ENCODE measurements around the gene GLUL.
A peak's percentile ranks its signal among the peaks of the same experiment; 100 is the strongest.
"Not testable (repeated sequence)": the region's sequence is repeated elsewhere in the genome, so short reads cannot be mapped to it uniquely, and the experiment has no call there.

The GLUL gene

DNA sequence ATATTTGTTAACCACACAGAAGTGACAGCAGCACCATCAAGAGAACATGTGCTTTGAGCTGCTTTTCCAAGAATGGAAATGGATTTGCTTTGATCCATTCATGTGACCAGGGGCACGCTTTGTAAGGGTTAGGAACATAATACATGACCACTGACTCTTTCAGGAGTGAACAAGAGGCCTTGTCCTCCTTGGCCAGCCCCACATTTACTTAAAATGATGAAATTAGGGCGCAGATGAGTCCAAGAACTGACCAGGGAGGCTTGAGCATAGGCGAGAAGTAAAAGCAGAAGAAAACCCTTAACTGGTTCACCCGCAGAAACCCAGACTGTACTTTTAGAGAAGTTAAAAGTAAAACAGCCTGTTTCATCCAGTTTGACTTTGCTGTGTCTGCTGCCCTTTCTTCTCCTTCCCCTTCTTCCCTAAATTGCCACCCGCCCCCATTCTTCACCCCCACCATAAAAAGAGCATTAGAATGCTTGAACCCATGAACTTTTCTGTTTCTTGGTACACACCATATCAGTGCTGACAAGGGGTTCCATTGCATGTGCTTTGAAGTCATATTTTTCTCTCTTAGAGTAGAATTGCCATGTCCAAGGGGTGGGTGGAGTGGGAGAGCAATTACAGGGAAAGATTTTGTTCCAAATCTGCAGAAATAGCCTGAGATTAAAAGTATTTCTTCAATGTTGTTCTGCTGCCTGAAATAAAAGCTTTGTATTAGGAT lies 2.6 kb upstream of the GLUL start:
- DNase-seq, result no peak

DNA sequence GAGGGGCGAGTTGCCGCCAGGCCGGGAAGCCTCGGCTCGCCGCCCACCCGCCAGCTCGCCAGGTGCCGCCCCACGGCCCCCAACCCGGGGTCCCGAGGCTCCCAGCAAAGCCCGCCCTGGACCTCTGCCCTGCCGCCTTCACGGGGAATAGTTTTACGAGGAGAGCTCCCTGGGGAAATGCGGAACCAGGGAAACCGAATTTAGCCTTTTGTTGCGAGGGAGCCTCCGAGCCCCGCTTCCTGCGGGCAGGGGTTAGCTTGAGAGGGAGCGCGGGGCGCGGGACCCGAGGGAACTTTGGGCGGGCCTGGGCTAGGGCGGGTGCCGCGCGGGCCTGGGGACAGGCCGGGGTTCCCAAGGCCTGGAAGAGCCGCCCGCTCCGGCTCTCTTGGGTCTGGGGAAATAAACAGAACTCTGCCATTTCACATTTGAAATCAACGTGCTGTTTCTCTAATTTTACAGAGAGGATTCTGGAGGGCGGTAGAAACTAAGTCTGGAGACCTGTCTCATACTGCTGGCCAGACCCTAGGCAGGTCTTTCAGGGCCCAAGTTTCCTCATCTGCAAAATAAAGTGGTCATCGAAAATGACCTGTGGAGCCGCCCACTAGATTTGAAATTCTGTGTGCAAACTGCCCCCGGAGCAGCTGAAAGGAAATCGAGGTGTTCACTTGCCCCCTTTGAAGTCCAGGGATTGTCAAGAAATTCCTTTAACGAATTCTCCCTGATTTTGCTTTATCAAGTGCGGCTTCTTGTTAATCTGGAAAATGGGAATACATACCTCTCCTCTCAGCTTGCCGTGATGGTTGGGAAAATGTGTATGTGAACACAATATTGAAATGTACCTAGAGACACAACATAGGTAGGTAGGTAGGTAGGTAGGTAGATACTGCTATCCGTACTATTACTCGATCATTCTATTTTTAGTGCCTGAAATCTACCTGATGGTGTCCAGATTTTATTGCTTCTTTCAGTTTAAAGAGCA lies 749 bp upstream of the GLUL start:
- DNase-seq, result peak in 1 of 2 donors; percentile 9

DNA sequence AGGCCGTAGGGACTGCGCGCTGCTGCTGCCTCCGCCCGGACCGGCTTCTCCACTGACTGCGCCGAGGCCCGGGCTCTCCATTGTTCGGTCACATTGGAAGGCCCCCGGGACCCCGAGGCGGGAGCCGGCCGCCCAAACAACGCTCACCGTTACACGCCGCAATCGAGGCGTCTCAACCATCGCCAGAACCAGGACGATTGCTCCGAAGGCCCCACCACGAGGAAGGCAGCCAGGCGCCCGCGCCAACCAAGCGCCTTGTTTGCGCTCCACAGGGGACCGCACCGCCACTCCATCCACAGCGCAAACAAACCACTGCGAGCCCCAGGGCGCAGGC lies 595 bp downstream of the GLUL start:
- no peak for DNase-seq

DNA sequence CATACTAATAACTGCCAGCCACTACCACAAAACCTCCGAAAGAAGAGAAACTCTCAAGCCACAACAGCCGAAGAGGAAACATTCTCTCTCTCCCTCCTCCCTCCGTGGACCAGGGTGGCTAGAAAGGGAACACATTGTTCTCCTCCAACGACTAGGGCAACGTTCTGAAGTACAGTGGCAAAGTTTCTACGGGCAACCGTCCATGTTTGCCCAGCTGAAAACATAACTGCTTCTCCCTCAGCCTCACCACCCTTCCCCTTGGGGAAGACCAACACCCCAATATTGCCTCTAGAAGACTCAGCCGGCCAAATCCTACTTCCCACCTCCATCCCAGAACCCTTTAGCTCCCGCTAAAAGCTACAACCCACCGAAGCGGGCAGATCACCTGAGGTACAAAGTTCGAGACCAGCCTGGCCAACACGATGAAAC lies 2.0 kb downstream of the GLUL start:
- DNase-seq, result no peak

DNA sequence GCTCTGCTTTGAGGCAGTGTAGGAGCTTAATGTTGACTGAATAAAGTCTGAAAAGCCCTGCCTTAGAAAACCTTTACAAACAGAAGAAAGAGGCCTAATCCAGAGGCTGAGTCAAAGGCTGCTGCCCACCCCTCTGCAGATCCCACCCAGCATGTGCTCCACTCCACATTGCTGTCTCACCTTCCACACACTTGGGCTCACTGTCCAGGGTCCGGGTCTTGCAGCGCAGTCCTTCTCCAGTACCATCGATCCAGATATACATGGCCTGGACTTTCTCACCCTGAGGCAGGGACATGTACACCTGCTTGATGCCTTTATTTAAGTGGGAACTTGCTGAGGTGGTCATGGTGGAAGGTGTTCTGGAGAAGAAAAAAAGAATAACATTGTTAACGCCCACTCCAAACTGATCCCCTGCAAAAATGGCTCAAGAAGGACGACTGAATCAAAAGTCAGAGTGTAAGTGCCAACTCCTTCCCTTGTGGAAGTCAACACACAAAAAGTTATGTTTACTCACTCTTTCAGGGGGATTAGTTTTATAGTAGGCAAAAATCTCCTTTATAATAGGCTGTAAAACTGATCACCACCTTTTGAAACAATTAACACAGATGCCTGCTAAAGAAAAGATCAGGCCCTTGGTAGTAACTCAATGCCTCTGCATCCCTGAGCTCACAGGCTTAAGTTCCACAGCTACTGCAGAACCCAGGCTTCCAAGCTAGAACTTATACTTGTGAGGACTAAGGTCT lies 3.0 kb downstream of the GLUL start:
- no peak for DNase-seq

DNA sequence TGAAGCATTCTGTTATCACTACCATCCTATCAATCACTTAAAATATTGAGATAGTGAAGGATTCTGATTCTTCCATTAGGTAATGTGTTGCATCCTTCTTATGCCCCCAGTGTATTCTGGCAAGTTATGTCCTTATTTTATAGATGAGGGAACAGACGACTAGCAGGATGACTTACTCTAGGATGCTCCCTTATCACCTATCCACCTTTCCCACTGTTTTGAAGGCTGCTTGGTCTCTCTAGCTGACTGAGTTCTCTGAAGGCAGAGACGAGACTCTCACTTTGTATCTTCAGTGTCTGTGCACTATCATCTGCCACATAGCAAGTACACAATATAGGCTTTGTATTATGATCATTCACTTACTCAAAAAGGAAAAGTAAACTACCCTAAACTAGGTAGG lies 4.0 kb downstream of the GLUL start:
- no peak for DNase-seq

DNA sequence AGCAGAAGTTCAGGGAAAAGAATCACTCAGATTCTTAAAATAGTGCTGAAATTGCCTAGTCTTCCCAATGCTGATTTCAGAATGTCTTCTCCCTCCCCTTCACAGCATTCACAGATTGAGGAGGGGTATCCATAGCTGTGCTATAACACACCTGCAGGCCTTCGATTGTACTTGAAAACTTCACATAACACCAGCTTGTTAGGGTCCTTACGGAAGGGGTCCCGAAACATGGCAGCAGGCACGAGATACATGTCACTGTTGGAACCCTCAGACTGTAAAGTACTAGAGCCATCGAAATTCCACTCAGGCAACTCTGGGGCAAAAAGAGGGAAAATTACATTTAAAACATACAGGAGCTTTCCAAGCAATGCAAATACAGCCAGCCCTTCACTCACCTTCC lies 4.6 kb downstream of the GLUL start:
- DNase-seq, result no peak

DNA sequence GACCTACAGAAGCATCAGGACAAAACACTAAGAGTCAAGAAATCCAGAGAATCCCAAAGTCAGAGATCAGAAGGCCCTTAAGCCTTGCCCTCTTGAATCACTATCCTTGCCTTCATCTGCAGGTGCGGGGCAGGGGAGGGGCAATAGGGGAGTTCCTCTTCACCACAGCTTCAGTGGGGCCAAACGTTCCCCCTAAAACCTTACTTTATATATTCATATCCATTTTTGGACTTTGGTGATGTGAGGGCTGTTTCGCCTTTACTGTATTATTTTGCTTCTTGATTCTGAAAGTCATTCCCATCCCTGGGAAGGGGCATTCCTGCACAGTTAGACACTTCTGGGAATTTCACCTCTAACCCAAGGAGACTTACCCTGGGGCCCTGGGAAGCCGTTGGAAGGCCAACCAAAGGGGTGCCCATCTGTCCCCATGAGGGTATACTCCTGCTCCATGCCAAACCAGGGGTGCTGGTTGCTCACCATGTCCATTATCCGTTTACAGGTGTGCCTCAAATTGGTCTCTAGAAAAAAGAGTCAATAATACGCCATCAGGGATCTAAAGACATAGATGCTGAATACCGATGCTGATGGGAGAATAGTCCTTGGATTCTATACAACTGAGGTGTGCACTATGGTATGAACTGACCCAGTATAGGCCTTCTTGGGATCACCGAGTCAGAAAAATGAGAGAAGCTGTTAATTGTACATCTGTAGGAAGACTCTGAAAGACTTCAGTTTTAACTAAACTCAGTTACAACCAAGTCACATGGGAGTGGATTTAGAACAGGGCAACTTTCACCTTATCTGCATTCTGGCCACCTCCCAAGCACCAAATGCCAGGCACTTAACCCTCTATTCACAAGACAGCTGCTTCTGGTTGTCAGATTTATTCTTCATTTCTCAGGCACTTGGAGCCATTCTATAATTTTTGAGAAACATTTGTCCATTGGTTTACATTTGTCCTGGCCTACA lies 5.4 kb downstream of the GLUL start:
- DNase-seq, result no peak

DNA sequence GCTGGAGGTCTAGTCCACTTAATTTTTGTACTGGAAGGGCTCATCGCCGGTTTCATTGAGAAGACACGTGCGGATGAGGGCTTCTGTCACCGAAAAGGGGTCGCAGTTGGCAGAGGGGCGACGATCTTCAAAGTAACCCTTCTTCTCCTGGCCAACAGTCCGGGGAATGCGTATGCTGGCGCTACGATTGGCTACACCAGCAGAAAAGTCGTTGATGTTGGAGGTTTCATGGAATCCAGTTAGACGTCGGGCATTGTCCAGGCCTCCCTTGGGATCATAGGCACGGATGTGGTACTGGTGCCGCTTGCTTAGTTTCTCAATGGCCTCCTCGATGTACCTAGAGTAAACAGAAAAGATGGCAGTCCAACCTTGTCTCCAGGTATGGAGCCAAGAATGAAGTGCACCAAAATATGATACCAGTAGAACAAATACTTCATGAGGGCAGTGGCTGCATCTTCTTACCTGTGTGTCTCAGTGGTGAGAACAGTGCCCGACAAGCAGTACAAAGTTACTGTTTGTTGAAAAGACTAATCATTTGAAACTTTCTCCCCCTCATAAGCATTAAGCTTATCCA lies 7.1 kb downstream of the GLUL start:
- DNase-seq, result no peak

DNA sequence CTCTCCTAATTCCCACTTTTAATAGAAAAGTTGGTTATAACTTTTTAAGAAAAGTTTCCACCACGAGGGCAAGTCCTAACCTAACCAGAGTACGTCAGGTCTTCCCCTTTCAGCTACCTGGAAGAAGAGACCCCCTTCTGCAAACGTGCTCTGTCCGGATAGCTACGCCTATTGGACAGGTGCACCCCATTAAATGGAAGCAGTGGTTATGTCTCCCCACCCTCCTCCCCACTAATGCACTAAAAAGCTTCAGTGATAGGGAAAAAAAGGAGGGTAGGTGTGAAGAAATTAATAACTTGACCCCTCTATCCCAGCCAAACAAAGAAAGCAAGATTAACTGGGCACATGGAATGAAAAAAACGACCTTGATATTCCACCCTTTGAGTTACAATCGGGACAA lies 7.7 kb downstream of the GLUL start:
- no peak for DNase-seq

DNA sequence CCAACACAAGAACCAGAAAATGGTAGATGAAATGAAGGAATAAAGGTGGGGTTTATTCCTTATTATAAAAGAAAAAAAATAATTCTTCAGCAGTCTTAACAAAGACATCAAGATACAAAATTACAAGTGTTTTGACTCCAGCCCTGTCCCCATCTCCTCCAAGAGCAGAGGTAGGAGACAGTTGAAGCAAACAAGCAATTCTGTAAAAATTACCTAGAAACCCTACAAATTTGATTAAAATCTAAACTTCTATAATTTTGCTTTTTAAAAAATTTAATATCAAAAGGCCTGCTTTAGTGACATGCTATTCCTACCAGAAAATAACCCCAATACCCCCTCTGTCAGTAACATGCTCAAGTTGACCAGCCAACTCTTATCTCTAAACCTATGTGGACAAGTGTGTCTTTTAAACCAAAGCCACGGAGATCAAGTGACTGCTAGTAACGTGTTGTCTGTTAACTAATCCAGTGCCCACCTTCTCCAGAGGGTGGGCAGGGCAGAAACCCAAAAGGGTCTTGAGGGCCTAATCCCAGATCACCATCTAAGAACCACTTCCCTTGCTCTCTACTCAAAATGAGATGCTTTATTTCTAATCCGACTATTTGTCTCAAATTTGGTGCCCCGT lies 8.4 kb downstream of the GLUL start:
- no peak for DNase-seq

DNA sequence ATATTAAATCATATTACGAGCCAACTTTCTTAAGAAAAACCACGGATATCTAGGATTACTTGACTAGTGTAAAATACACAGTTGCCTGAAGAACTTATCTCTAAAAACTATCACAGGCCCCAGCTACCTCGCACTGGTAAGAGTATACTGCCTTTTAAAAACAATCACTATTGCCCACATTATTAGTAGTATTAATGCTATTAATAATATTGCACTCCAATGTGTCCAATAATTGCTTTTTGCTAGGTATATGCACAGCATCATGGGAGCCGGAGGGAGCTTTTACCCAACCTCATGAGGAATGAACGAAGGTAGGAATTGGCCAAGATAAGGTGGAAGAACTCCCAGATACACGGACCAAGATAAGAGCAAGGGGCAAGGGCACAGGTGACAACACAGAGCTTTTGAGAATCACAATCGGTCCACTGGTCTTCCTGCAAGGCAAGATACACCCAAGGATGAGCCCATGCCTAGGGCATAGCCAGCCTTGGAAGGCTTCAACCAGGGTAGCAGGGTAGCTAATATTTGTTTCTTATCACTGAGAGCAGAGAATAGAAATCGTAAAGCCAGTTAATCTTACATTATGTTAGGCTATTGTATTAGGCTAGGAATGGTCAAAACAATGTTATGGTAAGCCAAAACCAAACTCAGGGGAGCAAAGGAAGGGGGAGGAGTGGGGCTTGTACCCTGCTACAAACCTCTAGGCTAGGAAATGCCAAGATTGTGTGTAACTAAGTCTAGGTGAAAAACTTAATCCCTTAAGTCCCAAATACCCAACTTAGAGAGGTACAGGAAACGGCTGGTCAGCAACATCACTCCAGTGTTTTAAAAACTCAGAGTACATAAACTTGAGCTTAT lies 9.4 kb downstream of the GLUL start:
- no peak for DNase-seq

DNA sequence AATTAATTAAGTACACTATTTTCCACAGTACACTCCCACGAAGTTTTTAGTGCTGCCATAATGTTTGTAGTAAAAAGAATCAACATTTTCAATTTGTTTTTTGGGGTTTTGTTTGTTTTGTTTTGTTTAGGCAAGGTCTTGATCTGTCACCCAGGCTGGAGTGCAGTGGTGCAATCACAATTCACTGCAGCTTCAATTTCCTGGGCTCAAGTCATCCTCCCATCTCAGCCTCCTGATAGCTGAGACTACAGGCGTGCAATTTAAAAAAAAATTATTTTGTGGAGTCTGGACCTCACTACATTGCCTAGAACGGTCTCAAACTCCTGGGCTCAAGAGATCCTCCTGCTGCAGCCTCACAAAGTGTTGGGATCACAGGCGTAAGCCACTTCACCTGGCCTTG lies 11.4 kb downstream of the GLUL start:
- no peak for DNase-seq

DNA sequence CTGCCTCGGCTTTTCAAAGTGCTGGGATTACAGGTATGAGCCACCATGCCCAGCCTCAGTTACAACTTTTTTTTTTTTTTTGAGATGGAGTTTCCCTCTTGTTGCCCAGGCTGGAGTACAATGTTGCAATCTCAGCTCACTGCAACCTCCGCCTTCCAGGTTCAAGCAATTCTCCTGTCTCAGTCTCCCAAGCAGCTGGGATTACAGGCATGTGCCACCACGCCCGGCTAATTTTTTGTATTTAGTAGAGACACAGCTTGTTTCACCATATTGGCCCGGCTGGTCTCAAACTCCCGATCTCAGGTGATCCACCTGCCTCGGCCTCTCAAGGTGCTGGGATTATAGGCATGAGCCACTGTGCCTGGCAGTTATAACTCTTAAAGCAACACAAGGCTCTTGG lies 11.8 kb downstream of the GLUL start:
- not testable (repeated sequence) for DNase-seq

DNA sequence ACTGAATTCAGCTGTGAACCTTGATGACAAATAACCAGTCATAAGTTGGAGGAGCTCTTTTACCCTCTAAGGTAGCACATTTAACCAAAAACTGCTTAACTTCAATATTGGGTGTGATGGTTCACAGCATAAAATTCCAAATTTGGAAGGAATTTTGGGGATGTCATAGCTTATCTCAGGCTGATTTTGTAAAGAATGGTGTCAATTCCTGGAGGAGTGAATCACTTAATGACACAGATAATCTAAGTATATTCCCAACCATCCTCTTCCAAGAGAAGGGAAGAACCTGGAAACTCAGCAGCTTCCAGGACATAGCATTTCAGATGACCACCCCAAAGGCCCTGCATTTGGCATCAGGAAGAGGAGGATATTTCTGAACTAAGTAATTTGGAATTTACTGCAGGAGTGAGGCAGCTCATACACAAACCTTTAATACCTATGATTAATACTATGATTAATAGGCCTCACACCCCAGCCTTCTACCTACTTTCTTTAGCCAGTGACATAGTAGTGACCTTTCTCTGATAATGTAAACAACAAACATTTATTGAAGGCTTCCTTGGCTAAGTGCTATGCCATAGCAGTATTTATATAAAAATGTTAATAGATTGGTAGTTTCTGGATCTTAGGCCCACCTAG lies 14.5 kb downstream of the GLUL start:
- DNase-seq, result no peak

DNA sequence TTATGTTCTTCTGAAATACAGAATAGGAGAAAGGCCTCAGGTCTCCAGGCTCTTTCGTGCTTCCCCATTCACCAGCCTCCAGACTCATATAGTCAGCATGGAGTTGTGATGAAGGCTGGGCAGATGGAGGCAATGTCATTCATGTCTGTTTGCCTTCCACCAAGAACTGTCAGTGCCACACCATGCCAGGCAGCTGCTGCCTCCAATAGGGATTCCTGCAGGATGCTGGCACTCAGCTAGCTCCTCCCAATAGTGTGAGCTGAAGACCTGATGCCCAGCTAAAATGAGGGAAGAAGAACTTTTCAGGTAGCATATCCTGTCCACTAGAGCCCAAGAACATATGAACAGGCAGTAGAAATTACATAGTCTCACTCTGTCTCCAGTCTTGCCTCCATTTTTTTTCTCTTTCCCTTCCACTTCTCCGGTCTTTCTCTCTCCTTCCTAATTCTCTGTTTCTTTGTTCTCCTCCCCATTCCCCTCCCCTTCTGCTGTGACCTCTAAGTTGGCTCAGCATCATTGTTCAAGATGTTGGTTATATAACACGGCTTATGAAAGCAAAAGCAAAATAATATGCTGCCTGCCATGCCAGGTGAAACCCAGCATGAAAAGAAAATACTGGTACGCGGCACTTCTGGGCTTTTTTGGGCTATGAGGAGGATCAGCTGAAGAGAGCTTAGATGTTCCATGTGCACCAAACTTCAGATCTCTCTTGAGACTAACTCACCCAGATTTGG lies 17.3 kb downstream of the GLUL start:
- no peak for DNase-seq

DNA sequence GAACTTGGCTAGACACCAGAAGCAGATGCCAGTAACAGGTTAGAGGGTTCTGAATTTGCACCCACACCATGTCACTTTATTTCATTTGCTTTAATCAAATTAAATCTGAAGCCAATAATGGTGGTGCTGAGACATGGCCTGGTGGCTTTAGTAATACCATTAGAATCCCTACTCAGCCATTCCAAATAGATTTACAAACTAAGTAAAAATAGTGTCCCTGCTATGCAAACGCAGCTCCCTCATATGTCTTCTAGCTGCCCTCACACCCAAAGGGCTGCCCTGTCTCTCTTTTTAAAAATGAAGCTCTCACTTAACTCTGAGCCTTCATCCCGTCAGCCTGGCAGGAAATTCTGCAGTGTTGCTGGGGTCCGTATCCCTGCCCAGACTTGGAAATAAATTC lies 21.1 kb downstream of the GLUL start:
- no peak for DNase-seq

DNA sequence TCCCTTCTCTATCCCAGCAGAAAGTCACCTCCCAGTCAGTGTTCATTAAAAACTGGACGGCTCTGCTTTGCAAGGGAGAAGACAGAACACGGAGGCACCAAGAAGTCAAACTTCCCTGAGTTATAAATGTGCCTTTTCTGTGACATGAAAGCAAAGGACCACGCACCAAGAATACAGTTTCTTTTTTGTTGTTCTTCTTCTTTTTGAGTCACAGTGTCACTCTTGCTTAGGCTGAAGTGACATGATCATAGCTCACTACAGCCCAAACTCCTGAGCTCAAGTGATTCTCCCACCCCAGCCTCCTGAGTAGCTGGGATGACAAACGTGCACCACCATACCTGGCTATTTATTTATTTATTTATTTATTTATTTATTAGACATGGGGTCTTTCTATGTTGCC lies 22.7 kb downstream of the GLUL start:
- DNase-seq, result no peak

DNA sequence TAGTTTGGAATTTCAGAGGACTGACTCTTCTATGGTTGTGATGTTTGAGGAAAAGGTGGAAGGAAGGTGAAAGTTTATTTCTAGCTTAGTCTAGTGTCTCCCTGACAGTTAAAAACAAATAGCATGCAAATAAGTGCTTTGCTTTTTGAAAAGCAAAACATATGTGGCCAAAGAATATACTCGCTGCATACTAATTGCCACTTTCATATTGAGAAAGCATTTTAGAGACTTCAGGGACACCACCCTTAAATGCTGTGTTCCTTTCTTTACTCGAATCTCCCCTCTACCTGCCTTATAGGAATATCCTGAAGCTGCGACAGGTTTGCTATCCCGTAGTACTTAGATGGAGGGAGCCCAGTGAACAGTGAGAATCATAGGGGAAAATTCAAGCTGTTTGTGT lies 23.2 kb downstream of the GLUL start:
- no peak for DNase-seq

All from stimulated activated CD4-positive, alpha-beta T cell treated with anti-CD3 and anti-CD28 coated beads, Interleukin-2, amount 100 ng/mL, for 48 hours (primary cell).